GM23338 (cell line): ENCODE data around the gene CLUH. TPM values are rescaled to one million over a fixed set of nuclear protein-coding genes. Genes with fewer than 3 reads are reported as not detected.

Experiments used
- ATAC-seq: fragments of 200-7000 bp; cut with Tn5 transposase; 3 replicates; pipeline ENCODE4 v1.9.1; 2020
- DNase-seq: peaks from one replicate; pipeline ENCODE4 v3.0.0-alpha.2; 2015; ENCODE audit warnings: low spot score
- H2AFZ ChIP-seq: fragments of 200-600 bp; sonication (generic); 2 replicates; pipeline ENCODE4 v1.8.0; 2016; ENCODE audit warnings: antibody characterized with exemption, mild to moderate bottlenecking, moderate library complexity
- H3F3A ChIP-seq: fragments of 200-600 bp; sonication (generic); replicated peaks from 2 replicates; pipeline ENCODE4 v1.8.0; 2017; ENCODE audit warnings: antibody characterized with exemption, mixed run types, low read depth
- H3K27ac ChIP-seq: fragments of 200-600 bp; sonication (generic); 2 replicates; pipeline ENCODE4 v1.6.1; 2016; ENCODE audit warnings: low read depth
- H3K27me3 ChIP-seq: fragments of 200-600 bp; sonication (generic); 2 replicates; pipeline ENCODE4 v1.8.0; 2016; ENCODE audit warnings: mild to moderate bottlenecking, mixed run types, moderate library complexity; ENCODE audit not compliant: insufficient read depth
- H3K36me3 ChIP-seq: fragments of 200-600 bp; sonication (generic); 2 replicates; pipeline ENCODE4 v1.8.0; 2016; ENCODE audit warnings: mild to moderate bottlenecking; ENCODE audit not compliant: insufficient read depth
- H3K4me1 ChIP-seq: fragments of 200-600 bp; sonication (generic); 2 replicates; pipeline ENCODE4 v1.8.0; 2016; ENCODE audit warnings: mild to moderate bottlenecking, moderate library complexity; ENCODE audit not compliant: insufficient read depth
- H3K4me2 ChIP-seq: fragments of 200-600 bp; sonication (generic); 2 replicates; pipeline ENCODE4 v1.7.1; 2017; ENCODE audit warnings: mixed run types
- H3K4me3 ChIP-seq: fragments of 200-600 bp; sonication (generic); 2 replicates; pipeline ENCODE4 v1.6.1; 2016; ENCODE audit warnings: mixed run types
- H3K79me2 ChIP-seq: fragments of 200-600 bp; sonication (generic); replicated peaks from 2 replicates; pipeline ENCODE4 v1.8.0; 2017; ENCODE audit warnings: mild to moderate bottlenecking; ENCODE audit not compliant: insufficient read depth
- H3K9me2 ChIP-seq: fragments of 200-600 bp; sonication (generic); 2 replicates; pipeline ENCODE4 v1.8.0; 2017; ENCODE audit not compliant: insufficient read depth
- H4K20me1 ChIP-seq: fragments of 200-600 bp; sonication (generic); replicated peaks from 2 replicates; pipeline ENCODE4 v1.8.0; 2017; ENCODE audit warnings: mild to moderate bottlenecking; ENCODE audit not compliant: insufficient read depth
- H3K27ac Mint-ChIP-seq: 2 replicates; pipeline ENCODE4 v1.8.0; 2020; ENCODE audit warnings: inconsistent platforms, mild to moderate bottlenecking, moderate library complexity, mixed read lengths
- H3K27me3 Mint-ChIP-seq: 3 replicates; pipeline ENCODE4 v1.8.0; 2022; ENCODE audit warnings: low read depth, mild to moderate bottlenecking, moderate library complexity, mixed read lengths, inconsistent platforms; ENCODE audit not compliant: insufficient read depth, poor library complexity
- H3K36me3 Mint-ChIP-seq: 3 replicates; pipeline ENCODE4 v1.8.0; 2021; ENCODE audit warnings: low read depth, mild to moderate bottlenecking, inconsistent platforms, moderate library complexity, mixed read lengths
- H3K4me1 Mint-ChIP-seq: 3 replicates; pipeline ENCODE4 v1.8.0; 2020; ENCODE audit warnings: mild to moderate bottlenecking, inconsistent platforms, mixed read lengths
- H3K4me3 Mint-ChIP-seq: 3 replicates; pipeline ENCODE4 v1.8.0; 2021; ENCODE audit warnings: moderate library complexity, mild to moderate bottlenecking, inconsistent platforms, mixed read lengths
- H3K9me3 Mint-ChIP-seq: 3 replicates; pipeline ENCODE4 v1.8.0; 2020; ENCODE audit warnings: moderate library complexity, mild to moderate bottlenecking, inconsistent platforms, mixed read lengths
- CREB1 ChIP-seq: fragments of 250-450 bp; sonication (Bioruptor Pico); IDR thresholded peaks from 2 replicates; pipeline ENCODE4 v1.5.0; 2020; ENCODE audit warnings: low read depth, mild to moderate bottlenecking, moderate library complexity
- CTCF ChIP-seq, 2 experiments: fragments of 200-600 bp in 1 of 2; sonication (generic) in 1 of 2; conservative IDR thresholded peaks; 2 replicates each; pipeline versions ENCODE4 v1.5.1 to v1.6.1; 2016 to 2017; ENCODE audit warnings: antibody characterized with exemption in 2 of 2, low read depth in 2 of 2, mild to moderate bottlenecking in 2 of 2, moderate library complexity in 1 of 2
- EZH2 ChIP-seq: fragments of 200-600 bp; sonication (generic); IDR thresholded peaks from one replicate; pipeline ENCODE4 v1.8.0; 2017; ENCODE audit warnings: antibody characterized with exemption, mild to moderate bottlenecking, low read depth; ENCODE audit not compliant: unreplicated experiment
- EZH2phosphoT487 ChIP-seq: fragments of 200-600 bp; sonication (generic); IDR thresholded peaks from one replicate; pipeline ENCODE4 v1.8.1; 2018; ENCODE audit warnings: antibody characterized with exemption; ENCODE audit not compliant: unreplicated experiment
- JUNB ChIP-seq: IDR thresholded peaks from one replicate; pipeline ENCODE4 v1.6.1; 2016; ENCODE audit warnings: antibody characterized with exemption; ENCODE audit not compliant: unreplicated experiment
- NANOG ChIP-seq: IDR thresholded peaks from 2 replicates; pipeline ENCODE4 v1.6.1; 2016; ENCODE audit warnings: antibody characterized with exemption, borderline replicate concordance
- POLR2AphosphoS5 ChIP-seq: IDR thresholded peaks from 2 replicates; pipeline ENCODE4 v1.6.1; 2016; ENCODE audit warnings: antibody characterized with exemption, low read depth
- REST ChIP-seq: IDR thresholded peaks from one replicate; pipeline ENCODE4 v1.6.1; 2018; ENCODE audit warnings: antibody characterized with exemption; ENCODE audit not compliant: unreplicated experiment
- STAT1 ChIP-seq: IDR thresholded peaks from one replicate; pipeline ENCODE4 v1.6.1; 2016; ENCODE audit warnings: antibody characterized with exemption; ENCODE audit not compliant: unreplicated experiment
- ZNF114 ChIP-seq: fragments of 250-450 bp; sonication (Bioruptor Pico); IDR thresholded peaks from 2 replicates; pipeline ENCODE4 v1.5.0; 2020; ENCODE audit warnings: mild to moderate bottlenecking, moderate library complexity
- ZNF331 ChIP-seq: fragments of 250-450 bp; sonication (Bioruptor Pico); IDR thresholded peaks from 2 replicates; pipeline ENCODE4 v1.5.0; 2020; ENCODE audit warnings: low read depth, mild to moderate bottlenecking, moderate library complexity
- ZNF462 ChIP-seq: fragments of 250-450 bp; sonication (Bioruptor Pico); IDR thresholded peaks from 2 replicates; pipeline ENCODE4 v1.5.0; 2020; ENCODE audit warnings: mild to moderate bottlenecking, moderate library complexity
- polyA plus RNA-seq: library from polyadenylated mRNA; unstranded; fragments of >200 nt; fragmentation: Nextera tagmentation; extraction: Ambion mirVana; gene quantifications from 2 replicates; pipeline ENCODE4 v1.2.1, GENCODE V29; 2016
- total RNA-seq: library from RNA; depleted of rRNA; stranded (reverse); fragments of >200 nt; shearing (Covaris generic); gene quantifications from 2 replicates; pipeline ENCODE4 v1.2.3, GENCODE V29; 2014
- TF ChIP-seq, protein P1 (sequence below): IDR thresholded peaks from 2 replicates; pipeline ENCODE4 v1.6.1; 2016; ENCODE audit warnings: antibody characterized with exemption

CLUH gene
- total and polyA plus RNA-seq, 2 experiments from 2014 or later, result 23.5 to 90.0 TPM

DNA sequence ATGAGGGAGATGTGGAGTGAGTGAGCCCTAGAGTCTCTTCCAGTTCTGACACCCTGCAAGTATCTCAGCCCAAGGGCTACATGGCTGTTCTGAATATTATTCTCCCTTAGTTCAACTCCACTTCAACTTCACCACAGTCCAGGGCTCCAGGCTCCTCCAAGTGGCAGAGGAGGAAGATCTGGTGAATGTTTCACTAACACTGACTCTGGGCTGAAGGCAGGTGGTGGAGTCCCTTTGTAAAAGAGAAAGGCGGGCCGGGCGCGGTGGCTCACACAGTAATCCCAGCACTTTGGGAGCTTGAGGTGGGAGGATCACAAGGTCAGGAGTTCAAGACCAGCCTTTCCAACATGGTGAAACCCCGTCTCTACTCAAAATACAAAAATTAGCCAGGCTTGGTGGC lies 24.3 kb upstream of the CLUH start:
- H3K4me2 ChIP-seq, result no peak overlapping the region
- no peaks in the 10 kb centered on the region; the same call in 1 of the 2 replicates for H4K20me1 ChIP-seq
- no peaks in the 10 kb centered on the region for H3K79me2 ChIP-seq
- TF ChIP-seq CREB1, result no peak
- no peak for TF ChIP-seq STAT1
- TF ChIP-seq EZH2phosphoT487, result no peak
- no peak for TF ChIP-seq ZNF462 (CRISPR knock-in tag)
- no peak for TF ChIP-seq ZNF331 (CRISPR knock-in tag)
- TF ChIP-seq NANOG, result no peak
- TF ChIP-seq, protein P1, sequence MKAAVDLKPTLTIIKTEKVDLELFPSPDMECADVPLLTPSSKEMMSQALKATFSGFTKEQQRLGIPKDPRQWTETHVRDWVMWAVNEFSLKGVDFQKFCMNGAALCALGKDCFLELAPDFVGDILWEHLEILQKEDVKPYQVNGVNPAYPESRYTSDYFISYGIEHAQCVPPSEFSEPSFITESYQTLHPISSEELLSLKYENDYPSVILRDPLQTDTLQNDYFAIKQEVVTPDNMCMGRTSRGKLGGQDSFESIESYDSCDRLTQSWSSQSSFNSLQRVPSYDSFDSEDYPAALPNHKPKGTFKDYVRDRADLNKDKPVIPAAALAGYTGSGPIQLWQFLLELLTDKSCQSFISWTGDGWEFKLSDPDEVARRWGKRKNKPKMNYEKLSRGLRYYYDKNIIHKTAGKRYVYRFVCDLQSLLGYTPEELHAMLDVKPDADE, result no peak
- TF ChIP-seq EZH2, result no peak
- no peak for TF ChIP-seq CTCF (conservative IDR thresholded peaks at IDR 0.05; ENCODE audit: low read depth in 2 of 2)
- no peak for TF ChIP-seq REST
- TF ChIP-seq POLR2AphosphoS5, result no peak
- TF ChIP-seq JUNB, result no peak
- TF ChIP-seq ZNF114, result no peak
- no peak overlapping the region for H3K4me3 ChIP-seq
- Mint-ChIP-seq H3K36me3 (peaks cover 9% of the 10 kb centered on the region), H3K27ac (no peak overlapping the region), H3K4me1 (no peaks in the 10 kb centered on the region; the same call in 2 of the 3 replicates), H3K4me3 (no peak overlapping the region), H3K9me3 (no peaks in the 10 kb centered on the region; the same call in 2 of the 3 replicates), H3K27me3 (no peaks in the 10 kb centered on the region)
- ATAC-seq (no peak), DNase-seq (no peak)
- H3F3A ChIP-seq, result no peaks in the 10 kb centered on the region
- no peaks in the 10 kb centered on the region for H3K36me3 ChIP-seq
- no peaks in the 10 kb centered on the region for H3K4me1 ChIP-seq
- no peaks in the 10 kb centered on the region for H3K9me2 ChIP-seq
- H3K27ac ChIP-seq, result no peak overlapping the region
- H2AFZ ChIP-seq, result no peak overlapping the region
- no peaks in the 10 kb centered on the region for H3K27me3 ChIP-seq
